Ishikawa (cell line): Measurements from ENCODE around the gene MRPS18C.

Experiments
- CEBPB ChIP-seq: IDR thresholded peaks from 2 replicates; pipeline ENCODE4 v1.6.1; 2012
- CREB1 ChIP-seq: IDR thresholded peaks from 2 replicates; pipeline ENCODE4 v1.6.1; 2012; ENCODE audit warnings: low read depth
- EGR1 ChIP-seq: IDR thresholded peaks from 2 replicates; pipeline ENCODE4 v1.6.1; 2012
- EP300 ChIP-seq: IDR thresholded peaks from 2 replicates; pipeline ENCODE4 v1.6.1; 2012; ENCODE audit warnings: borderline replicate concordance
- FOXM1 ChIP-seq: IDR thresholded peaks from 2 replicates; pipeline ENCODE4 v1.6.1; 2012; ENCODE audit warnings: low read depth, borderline replicate concordance
- NFIC ChIP-seq: IDR thresholded peaks from 2 replicates; pipeline ENCODE4 v1.6.1; 2012
- RAD21 ChIP-seq: IDR thresholded peaks from 2 replicates; pipeline ENCODE4 v1.6.1; 2012; ENCODE audit warnings: low read depth
- REST ChIP-seq: IDR thresholded peaks from 2 replicates; pipeline ENCODE4 v1.6.1; 2012; ENCODE audit warnings: low read depth, mild to moderate bottlenecking
- TAF1 ChIP-seq: IDR thresholded peaks from 2 replicates; pipeline ENCODE4 v1.6.1; 2012; ENCODE audit warnings: low read depth, mild to moderate bottlenecking
- TCF12 ChIP-seq: IDR thresholded peaks from 2 replicates; pipeline ENCODE4 v1.6.1; 2012; ENCODE audit warnings: low read depth
- TEAD4 ChIP-seq: IDR thresholded peaks from 2 replicates; pipeline ENCODE4 v1.6.1; 2012
- YY1 ChIP-seq: IDR thresholded peaks from 2 replicates; pipeline ENCODE4 v1.6.1; 2012; ENCODE audit warnings: low read depth
- ZBTB7A ChIP-seq: IDR thresholded peaks from 2 replicates; pipeline ENCODE4 v1.6.1; 2012; ENCODE audit warnings: low read depth
- TF ChIP-seq, protein P1 (sequence below): IDR thresholded peaks from 2 replicates; pipeline ENCODE4 v1.6.1; 2012
- TF ChIP-seq, protein P2 (sequence below): IDR thresholded peaks from 2 replicates; pipeline ENCODE4 v1.6.1; 2012

Gene MRPS18C

GRCh38 chr4:83449009-83449408 is 6.8 kb upstream of the MRPS18C start:
- TF ChIP-seq NFIC, result no peak
- TF ChIP-seq FOXM1, result no peak
- no peak for TF ChIP-seq REST
- no peak for TF ChIP-seq TEAD4
- no peak for TF ChIP-seq YY1
- no peak for TF ChIP-seq TAF1
- no peak for TF ChIP-seq EGR1
- TF ChIP-seq CEBPB, result no peak
- TF ChIP-seq, protein P1, sequence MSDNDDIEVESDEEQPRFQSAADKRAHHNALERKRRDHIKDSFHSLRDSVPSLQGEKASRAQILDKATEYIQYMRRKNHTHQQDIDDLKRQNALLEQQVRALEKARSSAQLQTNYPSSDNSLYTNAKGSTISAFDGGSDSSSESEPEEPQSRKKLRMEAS, result no peak
- no peak for TF ChIP-seq ZBTB7A
- TF ChIP-seq EP300, result no peak
- no peak for TF ChIP-seq RAD21
- no peak for TF ChIP-seq CREB1
- TF ChIP-seq TCF12, result no peak
- TF ChIP-seq, protein P2, sequence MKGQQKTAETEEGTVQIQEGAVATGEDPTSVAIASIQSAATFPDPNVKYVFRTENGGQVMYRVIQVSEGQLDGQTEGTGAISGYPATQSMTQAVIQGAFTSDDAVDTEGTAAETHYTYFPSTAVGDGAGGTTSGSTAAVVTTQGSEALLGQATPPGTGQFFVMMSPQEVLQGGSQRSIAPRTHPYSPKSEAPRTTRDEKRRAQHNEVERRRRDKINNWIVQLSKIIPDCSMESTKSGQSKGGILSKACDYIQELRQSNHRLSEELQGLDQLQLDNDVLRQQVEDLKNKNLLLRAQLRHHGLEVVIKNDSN, result no peak

DNA sequence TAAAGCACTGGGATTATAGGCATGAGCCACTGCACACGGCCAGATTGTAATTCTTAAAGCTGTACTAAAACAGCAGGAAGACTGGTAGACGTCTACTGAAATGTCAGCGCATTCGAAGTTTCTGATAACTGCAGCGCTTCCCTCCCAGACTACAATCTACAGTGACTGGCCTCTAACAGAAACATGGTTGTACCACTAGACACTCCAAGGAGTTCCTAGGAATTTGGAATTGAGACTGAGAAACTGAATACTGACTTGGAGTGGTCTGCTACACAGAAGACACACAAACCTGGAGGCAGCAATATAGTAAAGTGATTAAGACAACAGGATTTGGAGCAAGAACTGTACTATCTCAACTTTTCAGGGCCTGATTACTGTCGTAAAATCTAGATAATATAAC is 1.2 kb upstream of the MRPS18C start:
- no peak for TF ChIP-seq YY1
- TF ChIP-seq NFIC, result no peak
- no peak for TF ChIP-seq CREB1
- TF ChIP-seq TAF1, result no peak
- no peak for TF ChIP-seq FOXM1
- TF ChIP-seq EP300, result no peak
- no peak for TF ChIP-seq TCF12
- TF ChIP-seq, protein P1, result no peak
- TF ChIP-seq TEAD4, result no peak
- no peak for TF ChIP-seq CEBPB
- no peak for TF ChIP-seq ZBTB7A
- TF ChIP-seq RAD21, result no peak
- no peak for TF ChIP-seq EGR1
- TF ChIP-seq REST, result no peak
- TF ChIP-seq, protein P2, result no peak

- TF ChIP-seq TEAD4, result no peak
- no peak for TF ChIP-seq NFIC
- TF ChIP-seq, protein P2, result no peak
- TF ChIP-seq TAF1, result no peak
- no peak for TF ChIP-seq CREB1
- no peak for TF ChIP-seq YY1
- no peak for TF ChIP-seq ZBTB7A
- no peak for TF ChIP-seq REST
- TF ChIP-seq EP300, result no peak
- no peak for TF ChIP-seq TCF12
- no peak for TF ChIP-seq EGR1
- no peak for TF ChIP-seq RAD21
- no peak for TF ChIP-seq CEBPB
These were observed 285 bp downstream of the MRPS18C start for GRCh38 chr4:83456184-83456501.

- no peak for TF ChIP-seq YY1
- TF ChIP-seq ZBTB7A, result no peak
- TF ChIP-seq TEAD4, result no peak
- no peak for TF ChIP-seq RAD21
- TF ChIP-seq, protein P2, result no peak
- TF ChIP-seq CEBPB, result no peak
- no peak for TF ChIP-seq TAF1
- TF ChIP-seq FOXM1, result no peak
- no peak for TF ChIP-seq TCF12
- no peak for TF ChIP-seq NFIC
These were observed 17.6 kb downstream of the MRPS18C start for GRCh38 chr4:83473423-83473822.
